GM21381 (cell line): ENCODE data around the gene HMGXB4.
A peak's percentile ranks its signal among the peaks of the same experiment; 100 is the strongest.
"Not testable (repeated sequence)": the region's sequence is repeated elsewhere in the genome, so short reads cannot be mapped to it uniquely, and the experiment has no call there.

Source experiments
- ATAC-seq: cut with Tn5 transposase; IDR thresholded peaks from one replicate; pipeline ENCODE4 v1.9.1; 2021; ENCODE audit warnings: mild to moderate bottlenecking, moderate library complexity; ENCODE audit not compliant: unreplicated experiment

HMGXB4 gene

GRCh38 chr22:35257321-35258190, at the start of gene HMGXB4:
TSS of gene HMGXB4 (plus strand) at chr22:35257493. CDS start at chr22:35262391, 4,898 bp downstream.
- ATAC-seq: peak; percentile 91

DNA sequence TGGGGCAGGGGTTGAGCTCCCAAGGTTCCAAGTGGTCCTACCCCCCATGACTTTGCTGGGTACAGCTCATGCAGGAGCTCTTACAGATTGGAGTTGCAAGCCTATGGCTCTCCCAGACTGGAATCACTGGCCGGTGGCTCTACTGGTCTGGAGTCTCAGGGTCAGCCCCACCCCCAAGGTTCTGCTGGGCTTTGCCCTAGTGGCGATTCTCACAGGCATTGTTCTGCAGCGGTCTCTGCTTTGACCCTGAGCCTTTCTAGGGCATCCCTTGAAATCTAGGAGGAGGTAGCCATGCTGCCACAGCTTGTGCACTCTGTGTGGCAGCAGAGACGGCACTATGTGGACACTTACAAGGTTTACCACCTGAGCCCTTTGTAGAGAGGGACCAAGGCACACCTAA, 49.3 kb upstream of the HMGXB4 start:
- no peak for ATAC-seq

DNA sequence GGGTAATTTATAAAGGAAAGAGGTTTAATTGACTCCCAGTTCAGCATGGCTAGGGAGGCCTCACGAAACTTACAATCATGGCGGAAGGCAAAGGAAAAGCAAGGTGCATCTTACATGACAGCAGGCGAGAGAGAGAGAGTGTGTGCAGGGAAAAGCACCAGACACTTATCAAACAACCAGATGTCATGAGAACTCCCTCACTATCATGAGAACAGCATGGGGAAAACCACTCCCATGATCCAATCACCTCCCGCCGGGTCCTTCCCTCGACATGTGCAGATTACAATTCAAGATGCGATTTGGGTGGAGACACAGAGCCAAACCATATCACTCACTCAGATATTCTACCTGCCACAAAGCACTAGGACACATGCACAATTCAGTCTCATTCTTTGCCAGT, 48.1 kb upstream of the HMGXB4 start:
- no peak for ATAC-seq

- ATAC-seq: no peak
Observed at GRCh38 chr22:35212009-35212408, 45.3 kb upstream of the HMGXB4 start.

- ATAC-seq: no peak
Observed at GRCh38 chr22:35212996-35213395, 44.3 kb upstream of the HMGXB4 start.

GRCh38 chr22:35214968-35215367, 42.3 kb upstream of the HMGXB4 start:
- no peak for ATAC-seq

DNA sequence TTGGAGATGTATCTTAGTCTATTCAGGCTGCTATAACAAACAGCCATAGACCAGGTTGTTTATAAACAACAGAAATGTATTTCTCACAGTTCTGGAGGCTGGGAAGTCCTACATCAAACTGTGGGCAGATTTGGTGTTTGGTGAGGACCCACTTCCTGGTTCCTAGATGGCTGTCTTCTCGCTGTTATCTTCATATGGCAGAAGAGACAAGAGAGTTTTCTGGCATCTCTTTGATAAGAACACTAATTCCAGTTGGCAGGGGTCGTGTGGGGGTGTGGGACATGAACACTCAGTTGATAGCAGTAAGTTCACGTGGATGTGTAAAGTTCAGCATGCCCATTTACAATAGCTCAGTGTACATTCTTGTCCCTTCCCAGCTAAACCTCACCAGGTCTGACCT, 41.3 kb upstream of the HMGXB4 start:
- no peak for ATAC-seq

DNA sequence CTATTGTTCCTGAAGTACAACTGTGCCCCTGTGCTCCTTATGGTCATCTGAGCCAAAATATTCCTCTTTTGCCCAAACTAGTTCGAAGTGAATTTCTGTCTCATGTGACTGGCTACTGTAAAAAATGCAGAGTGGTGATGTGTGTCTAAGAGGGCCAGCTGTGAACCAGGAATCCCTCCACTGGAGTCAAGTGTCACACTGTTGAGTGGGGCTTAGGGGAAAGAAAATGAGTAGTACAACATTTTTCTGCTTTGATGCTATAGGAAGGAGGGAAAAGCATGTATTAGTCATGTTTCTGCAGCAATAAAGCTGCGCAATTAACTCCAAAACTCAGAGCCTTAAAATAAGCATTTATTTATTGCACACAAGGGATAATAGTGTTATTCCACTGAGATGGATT, 39.8 kb upstream of the HMGXB4 start:
- ATAC-seq: no peak

- ATAC-seq: no peak
Observed at GRCh38 chr22:35218079-35218478, 39.2 kb upstream of the HMGXB4 start.

GRCh38 chr22:35219012-35219411, 38.3 kb upstream of the HMGXB4 start:
- no peak for ATAC-seq

- no peak for ATAC-seq
Observed at GRCh38 chr22:35220221-35220620, 37.1 kb upstream of the HMGXB4 start.

DNA sequence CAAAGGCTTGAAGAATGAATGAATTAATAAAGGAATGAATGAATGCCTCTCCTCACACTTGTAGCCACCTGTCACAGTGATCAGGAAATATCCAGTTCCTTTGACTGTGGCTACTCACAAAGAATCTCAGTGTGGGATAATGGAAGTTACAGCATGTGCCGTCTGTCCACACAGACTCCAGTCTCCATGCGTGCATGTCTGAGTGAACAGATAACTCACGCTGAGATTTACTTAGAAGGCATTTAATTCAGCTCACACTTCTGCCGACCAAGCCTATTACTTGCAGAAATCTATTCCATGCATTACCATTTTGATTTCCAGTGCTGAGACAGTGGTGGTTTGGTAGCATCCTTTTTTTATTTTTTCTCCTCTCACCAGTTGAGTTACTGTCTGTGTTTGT, 32.3 kb upstream of the HMGXB4 start:
- ATAC-seq: no peak

DNA sequence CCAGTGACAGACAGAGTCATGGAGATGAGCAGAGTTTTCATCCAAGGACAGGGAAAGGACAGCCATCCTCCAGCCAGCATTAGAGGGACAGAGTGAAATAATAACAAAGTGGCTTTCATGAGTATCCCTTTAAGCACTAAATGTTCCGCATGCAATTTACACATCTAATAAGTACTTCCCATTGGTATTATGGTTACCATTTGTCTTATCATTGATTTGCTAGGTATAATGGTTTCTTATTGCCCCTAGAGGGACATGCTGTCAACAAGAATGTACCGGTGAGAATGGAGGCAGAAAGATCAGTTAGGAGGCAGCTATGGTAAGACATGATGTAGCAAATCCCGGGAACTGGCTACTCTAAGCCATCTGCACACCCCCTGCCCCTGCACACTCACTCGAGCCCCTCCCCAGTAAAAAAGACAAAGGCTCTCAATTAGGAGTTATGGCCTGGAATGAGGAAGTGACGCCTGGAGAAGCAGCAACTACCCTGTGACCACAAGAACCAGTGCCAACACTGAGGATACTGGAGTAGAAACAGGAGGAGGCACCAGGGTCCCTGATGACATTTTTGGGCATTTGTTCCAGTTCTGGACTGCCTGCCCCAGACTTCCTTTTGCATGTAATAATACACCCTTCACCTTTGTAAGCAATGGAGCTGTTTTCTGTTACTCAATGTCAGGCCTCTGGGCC, 30.2 kb upstream of the HMGXB4 start:
- no peak for ATAC-seq

- no peak for ATAC-seq
Observed at GRCh38 chr22:35229865-35230264, 27.4 kb upstream of the HMGXB4 start.

GRCh38 chr22:35230417-35230816, 26.9 kb upstream of the HMGXB4 start:
- ATAC-seq: no peak

GRCh38 chr22:35230839-35231584, 26.3 kb upstream of the HMGXB4 start:
- no peak for ATAC-seq

- ATAC-seq: no peak
Observed at GRCh38 chr22:35231585-35232084, 25.7 kb upstream of the HMGXB4 start.

GRCh38 chr22:35238749-35239148, 18.5 kb upstream of the HMGXB4 start:
- not testable (repeated sequence) for ATAC-seq

GRCh38 chr22:35244507-35244906, 12.8 kb upstream of the HMGXB4 start:
- ATAC-seq: not testable (repeated sequence)

GRCh38 chr22:35250156-35250555, 7.1 kb upstream of the HMGXB4 start:
- ATAC-seq: no peak

DNA sequence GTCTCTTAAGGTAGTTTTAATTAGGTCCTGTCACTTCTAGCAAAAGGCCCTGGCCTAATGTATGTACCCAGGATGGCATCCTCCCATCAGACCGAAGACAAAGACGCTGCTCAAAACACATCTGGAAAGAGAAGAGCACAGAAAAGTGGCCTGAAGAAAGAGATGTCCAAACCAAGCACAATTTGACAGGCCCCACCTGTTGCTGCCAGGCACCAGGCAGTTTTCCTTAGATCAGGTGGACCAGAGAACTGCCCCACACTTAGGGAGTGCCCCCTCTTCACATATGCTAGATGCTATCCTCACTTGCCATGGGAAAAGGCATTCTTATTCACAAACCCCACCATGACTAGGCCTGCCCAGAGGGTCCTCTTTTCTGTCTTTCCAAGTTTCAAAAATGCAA, 3.3 kb upstream of the HMGXB4 start:
- ATAC-seq: no peak
